HEK293 (cell line): ENCODE measurements around the gene DGKD.

Experiments
- FEZF1 ChIP-seq: fragments of 450-650 bp; formaldehyde crosslinking; IDR thresholded peaks from 2 replicates; pipeline ENCODE4 v1.5.1; 2016; ENCODE audit warnings: missing biosample characterization, missing genetic modification characterization
- GLIS1 ChIP-seq: fragments of 450-650 bp; formaldehyde crosslinking; IDR thresholded peaks from 2 replicates; pipeline ENCODE4 v1.5.1; 2016; ENCODE audit warnings: missing biosample characterization, missing genetic modification characterization
- HOXC10 ChIP-seq: sonication (generic); formaldehyde crosslinking; IDR thresholded peaks from 2 replicates; pipeline ENCODE4 v1.8.1; 2023; ENCODE audit warnings: mild to moderate bottlenecking, missing genetic modification reagents
- KLF8 ChIP-seq: fragments of 450-650 bp; formaldehyde crosslinking; IDR thresholded peaks from 2 replicates; pipeline ENCODE4 v1.5.1; 2016; ENCODE audit warnings: missing biosample characterization, missing genetic modification characterization
- OSR2 ChIP-seq: fragments of 450-650 bp; formaldehyde crosslinking; IDR thresholded peaks from 2 replicates; pipeline ENCODE4 v1.5.1; 2016; ENCODE audit warnings: missing biosample characterization, missing genetic modification characterization
- SCRT1 ChIP-seq: fragments of 450-650 bp; formaldehyde crosslinking; IDR thresholded peaks from 2 replicates; pipeline ENCODE4 v1.5.1; 2016; ENCODE audit warnings: missing biosample characterization, missing genetic modification characterization, borderline replicate concordance
- SCRT2 ChIP-seq: fragments of 450-650 bp; formaldehyde crosslinking; IDR thresholded peaks from 2 replicates; pipeline ENCODE4 v1.5.1; 2016; ENCODE audit warnings: missing biosample characterization, missing genetic modification characterization
- TRIM28 ChIP-seq: IDR thresholded peaks from 2 replicates; pipeline ENCODE4 v1.6.1; 2011; ENCODE audit warnings: low read length, control low read depth, borderline replicate concordance
- WT1 ChIP-seq: fragments of 450-650 bp; formaldehyde crosslinking; IDR thresholded peaks from 2 replicates; pipeline ENCODE4 v1.5.1; 2016; ENCODE audit warnings: missing biosample characterization, missing genetic modification characterization
- YY2 ChIP-seq: fragments of 450-650 bp; formaldehyde crosslinking; IDR thresholded peaks from 2 replicates; pipeline ENCODE4 v1.5.1; 2016; ENCODE audit warnings: missing biosample characterization, missing genetic modification characterization
- ZBTB20 ChIP-seq: fragments of 450-650 bp; formaldehyde crosslinking; IDR thresholded peaks from 2 replicates; pipeline ENCODE4 v1.5.1; 2016; ENCODE audit warnings: missing biosample characterization, missing genetic modification characterization
- ZFHX2 ChIP-seq: fragments of 450-650 bp; formaldehyde crosslinking; conservative IDR thresholded peaks from 2 replicates; pipeline ENCODE4 v1.5.1; 2016; ENCODE audit warnings: missing biosample characterization, missing genetic modification characterization
- ZNF114 ChIP-seq: fragments of 450-650 bp; formaldehyde crosslinking; IDR thresholded peaks from 2 replicates; pipeline ENCODE4 v1.5.0; 2017; ENCODE audit warnings: missing biosample characterization, missing genetic modification characterization
- ZNF121 ChIP-seq: fragments of 450-650 bp; formaldehyde crosslinking; IDR thresholded peaks from 2 replicates; pipeline ENCODE4 v1.5.1; 2016; ENCODE audit warnings: missing biosample characterization, missing genetic modification characterization
- ZNF140 ChIP-seq: fragments of 450-650 bp; formaldehyde crosslinking; IDR thresholded peaks from 2 replicates; pipeline ENCODE4 v1.5.1; 2016; ENCODE audit warnings: missing biosample characterization, missing genetic modification characterization
- ZNF23 ChIP-seq: fragments of 450-650 bp; formaldehyde crosslinking; IDR thresholded peaks from 2 replicates; pipeline ENCODE4 v1.5.1; 2016; ENCODE audit warnings: missing biosample characterization, missing genetic modification characterization, borderline replicate concordance
- ZNF266 ChIP-seq: fragments of 450-650 bp; formaldehyde crosslinking; IDR thresholded peaks from 2 replicates; pipeline ENCODE4 v1.5.1; 2016; ENCODE audit warnings: missing biosample characterization, missing genetic modification characterization, low read depth
- ZNF366 ChIP-seq: fragments of 450-650 bp; formaldehyde crosslinking; conservative IDR thresholded peaks from 2 replicates; pipeline ENCODE4 v1.5.1; 2016; ENCODE audit warnings: missing biosample characterization, missing genetic modification characterization
- ZNF423 ChIP-seq: fragments of 450-650 bp; formaldehyde crosslinking; IDR thresholded peaks from 2 replicates; pipeline ENCODE4 v1.5.1; 2016; ENCODE audit warnings: missing biosample characterization, missing genetic modification characterization
- ZNF555 ChIP-seq: fragments of 450-650 bp; formaldehyde crosslinking; conservative IDR thresholded peaks from 2 replicates; pipeline ENCODE4 v1.5.1; 2017; ENCODE audit warnings: missing biosample characterization, mild to moderate bottlenecking, missing genetic modification characterization, inconsistent platforms
- ZNF558 ChIP-seq: fragments of 450-650 bp; formaldehyde crosslinking; IDR thresholded peaks from 2 replicates; pipeline ENCODE4 v1.5.1; 2016; ENCODE audit warnings: missing biosample characterization, missing genetic modification characterization
- ZNF571 ChIP-seq: fragments of 450-650 bp; formaldehyde crosslinking; IDR thresholded peaks from 2 replicates; pipeline ENCODE4 v1.5.0; 2017; ENCODE audit warnings: missing biosample characterization, missing genetic modification characterization
- ZSCAN16 ChIP-seq: fragments of 450-650 bp; formaldehyde crosslinking; IDR thresholded peaks from 2 replicates; pipeline ENCODE4 v1.5.1; 2016; ENCODE audit warnings: missing biosample characterization, missing genetic modification characterization
- ZSCAN30 ChIP-seq: fragments of 450-650 bp; IDR thresholded peaks from 2 replicates; pipeline ENCODE4 v1.5.1; 2018; ENCODE audit warnings: missing biosample characterization, mild to moderate bottlenecking, missing genetic modification characterization, moderate library complexity
- TF ChIP-seq, protein P1 (sequence below): fragments of 450-650 bp; formaldehyde crosslinking; IDR thresholded peaks from 2 replicates; pipeline ENCODE4; 2016; ENCODE audit warnings: missing biosample characterization, missing genetic modification characterization
- TF ChIP-seq, protein P2 (sequence below): fragments of 450-650 bp; IDR thresholded peaks from 2 replicates; pipeline ENCODE4 v1.5.1; 2018; ENCODE audit warnings: missing biosample characterization, mild to moderate bottlenecking, missing genetic modification characterization
- TF ChIP-seq, protein P3 (sequence below): fragments of 450-650 bp; formaldehyde crosslinking; IDR thresholded peaks from 2 replicates; pipeline ENCODE4 v1.5.1; 2016; ENCODE audit warnings: missing biosample characterization, missing genetic modification characterization
- TF ChIP-seq, protein P4 (sequence below): sonication (generic); formaldehyde crosslinking; IDR thresholded peaks from 2 replicates; pipeline ENCODE4 v1.8.1; 2022; ENCODE audit warnings: mild to moderate bottlenecking, moderate library complexity, missing genetic modification reagents
- TF ChIP-seq, protein P5 (sequence below): fragments of 450-650 bp; formaldehyde crosslinking; IDR thresholded peaks from 2 replicates; pipeline ENCODE4 v1.5.1; 2016; ENCODE audit warnings: missing biosample characterization, missing genetic modification characterization, borderline replicate concordance

DGKD gene

DNA sequence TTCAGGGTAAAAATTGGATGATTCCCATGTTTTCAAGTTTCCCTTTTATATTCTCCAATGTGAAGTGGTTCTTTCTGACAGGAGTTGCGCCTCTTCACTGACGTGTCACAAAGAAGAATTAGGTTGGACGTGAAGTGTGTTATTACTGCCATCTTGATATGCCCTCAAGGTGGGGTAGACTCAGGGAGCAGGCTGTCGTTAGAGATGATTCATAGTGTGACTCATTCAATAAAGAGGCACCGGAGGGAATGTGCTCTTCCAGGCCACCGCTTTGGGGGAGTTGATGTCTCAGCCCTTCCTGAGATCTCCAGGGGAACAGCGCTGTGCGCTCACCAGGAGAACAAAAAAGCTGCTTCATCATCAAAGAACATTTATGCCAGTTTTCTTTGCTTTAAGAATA, 3.6 kb upstream of the DGKD start (continued):
- TF ChIP-seq, protein P1, sequence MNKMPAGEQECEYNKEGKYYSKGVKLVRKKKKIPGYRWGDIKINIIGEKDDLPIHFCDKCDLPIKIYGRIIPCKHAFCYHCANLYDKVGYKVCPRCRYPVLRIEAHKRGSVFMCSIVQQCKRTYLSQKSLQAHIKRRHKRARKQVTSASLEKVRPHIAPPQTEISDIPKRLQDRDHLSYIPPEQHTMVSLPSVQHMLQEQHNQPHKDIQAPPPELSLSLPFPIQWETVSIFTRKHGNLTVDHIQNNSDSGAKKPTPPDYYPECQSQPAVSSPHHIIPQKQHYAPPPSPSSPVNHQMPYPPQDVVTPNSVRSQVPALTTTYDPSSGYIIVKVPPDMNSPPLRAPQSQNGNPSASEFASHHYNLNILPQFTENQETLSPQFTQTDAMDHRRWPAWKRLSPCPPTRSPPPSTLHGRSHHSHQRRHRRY (tag by site-specific recombination), result no peak
- TF ChIP-seq TRIM28, result peak; percentile 86; the same call in 1 of the 2 replicates
- TF ChIP-seq SCRT1 (tag by site-specific recombination), result no peak
- no peak for TF ChIP-seq ZSCAN16 (tag by site-specific recombination)
- TF ChIP-seq ZNF114 (tag by site-specific recombination), result no peak
- TF ChIP-seq, protein P2, sequence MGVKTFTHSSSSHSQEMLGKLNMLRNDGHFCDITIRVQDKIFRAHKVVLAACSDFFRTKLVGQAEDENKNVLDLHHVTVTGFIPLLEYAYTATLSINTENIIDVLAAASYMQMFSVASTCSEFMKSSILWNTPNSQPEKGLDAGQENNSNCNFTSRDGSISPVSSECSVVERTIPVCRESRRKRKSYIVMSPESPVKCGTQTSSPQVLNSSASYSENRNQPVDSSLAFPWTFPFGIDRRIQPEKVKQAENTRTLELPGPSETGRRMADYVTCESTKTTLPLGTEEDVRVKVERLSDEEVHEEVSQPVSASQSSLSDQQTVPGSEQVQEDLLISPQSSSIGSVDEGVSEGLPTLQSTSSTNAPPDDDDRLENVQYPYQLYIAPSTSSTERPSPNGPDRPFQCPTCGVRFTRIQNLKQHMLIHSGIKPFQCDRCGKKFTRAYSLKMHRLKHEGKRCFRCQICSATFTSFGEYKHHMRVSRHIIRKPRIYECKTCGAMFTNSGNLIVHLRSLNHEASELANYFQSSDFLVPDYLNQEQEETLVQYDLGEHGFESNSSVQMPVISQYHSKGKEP (tag by site-specific recombination), result no peak
- TF ChIP-seq ZFHX2, result no peak
- peak; percentile 50; the same call in 1 of the 2 replicates for TF ChIP-seq WT1 (tag by site-specific recombination)
- no peak for TF ChIP-seq ZNF558 (tag by site-specific recombination)
- no peak for TF ChIP-seq ZNF571 (tag by site-specific recombination)
- no peak for TF ChIP-seq ZNF121 (tag by site-specific recombination)
- TF ChIP-seq ZNF366 (tag by site-specific recombination), result peak; percentile 65
- peak; percentile 56; the same call in 1 of the 2 replicates for TF ChIP-seq KLF8 (tag by site-specific recombination)
- TF ChIP-seq ZNF555 (tag by site-specific recombination), result no peak
- no peak for TF ChIP-seq SCRT2 (tag by site-specific recombination)
- TF ChIP-seq FEZF1, result peak; percentile 87
- TF ChIP-seq OSR2 (tag by site-specific recombination), result peak; percentile 41
- no peak for TF ChIP-seq ZNF23 (tag by site-specific recombination)
- TF ChIP-seq, protein P3, sequence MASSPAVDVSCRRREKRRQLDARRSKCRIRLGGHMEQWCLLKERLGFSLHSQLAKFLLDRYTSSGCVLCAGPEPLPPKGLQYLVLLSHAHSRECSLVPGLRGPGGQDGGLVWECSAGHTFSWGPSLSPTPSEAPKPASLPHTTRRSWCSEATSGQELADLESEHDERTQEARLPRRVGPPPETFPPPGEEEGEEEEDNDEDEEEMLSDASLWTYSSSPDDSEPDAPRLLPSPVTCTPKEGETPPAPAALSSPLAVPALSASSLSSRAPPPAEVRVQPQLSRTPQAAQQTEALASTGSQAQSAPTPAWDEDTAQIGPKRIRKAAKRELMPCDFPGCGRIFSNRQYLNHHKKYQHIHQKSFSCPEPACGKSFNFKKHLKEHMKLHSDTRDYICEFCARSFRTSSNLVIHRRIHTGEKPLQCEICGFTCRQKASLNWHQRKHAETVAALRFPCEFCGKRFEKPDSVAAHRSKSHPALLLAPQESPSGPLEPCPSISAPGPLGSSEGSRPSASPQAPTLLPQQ (tag by site-specific recombination), result peak; percentile 39; the same call in 1 of the 2 replicates
- TF ChIP-seq GLIS1, result peak; percentile 93
- TF ChIP-seq YY2 (tag by site-specific recombination), result no peak
- no peak for TF ChIP-seq ZNF423 (tag by site-specific recombination)
- TF ChIP-seq, protein P4, sequence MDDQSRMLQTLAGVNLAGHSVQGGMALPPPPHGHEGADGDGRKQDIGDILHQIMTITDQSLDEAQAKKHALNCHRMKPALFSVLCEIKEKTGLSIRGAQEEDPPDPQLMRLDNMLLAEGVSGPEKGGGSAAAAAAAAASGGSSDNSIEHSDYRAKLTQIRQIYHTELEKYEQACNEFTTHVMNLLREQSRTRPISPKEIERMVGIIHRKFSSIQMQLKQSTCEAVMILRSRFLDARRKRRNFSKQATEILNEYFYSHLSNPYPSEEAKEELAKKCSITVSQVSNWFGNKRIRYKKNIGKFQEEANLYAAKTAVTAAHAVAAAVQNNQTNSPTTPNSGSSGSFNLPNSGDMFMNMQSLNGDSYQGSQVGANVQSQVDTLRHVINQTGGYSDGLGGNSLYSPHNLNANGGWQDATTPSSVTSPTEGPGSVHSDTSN (CRISPR knock-in tag), result no peak
- TF ChIP-seq ZNF266, result no peak
- no peak for TF ChIP-seq HOXC10 (CRISPR knock-in tag)
- TF ChIP-seq ZSCAN30 (tag by site-specific recombination), result no peak
- TF ChIP-seq ZBTB20 (tag by site-specific recombination), result no peak
- TF ChIP-seq, protein P5, sequence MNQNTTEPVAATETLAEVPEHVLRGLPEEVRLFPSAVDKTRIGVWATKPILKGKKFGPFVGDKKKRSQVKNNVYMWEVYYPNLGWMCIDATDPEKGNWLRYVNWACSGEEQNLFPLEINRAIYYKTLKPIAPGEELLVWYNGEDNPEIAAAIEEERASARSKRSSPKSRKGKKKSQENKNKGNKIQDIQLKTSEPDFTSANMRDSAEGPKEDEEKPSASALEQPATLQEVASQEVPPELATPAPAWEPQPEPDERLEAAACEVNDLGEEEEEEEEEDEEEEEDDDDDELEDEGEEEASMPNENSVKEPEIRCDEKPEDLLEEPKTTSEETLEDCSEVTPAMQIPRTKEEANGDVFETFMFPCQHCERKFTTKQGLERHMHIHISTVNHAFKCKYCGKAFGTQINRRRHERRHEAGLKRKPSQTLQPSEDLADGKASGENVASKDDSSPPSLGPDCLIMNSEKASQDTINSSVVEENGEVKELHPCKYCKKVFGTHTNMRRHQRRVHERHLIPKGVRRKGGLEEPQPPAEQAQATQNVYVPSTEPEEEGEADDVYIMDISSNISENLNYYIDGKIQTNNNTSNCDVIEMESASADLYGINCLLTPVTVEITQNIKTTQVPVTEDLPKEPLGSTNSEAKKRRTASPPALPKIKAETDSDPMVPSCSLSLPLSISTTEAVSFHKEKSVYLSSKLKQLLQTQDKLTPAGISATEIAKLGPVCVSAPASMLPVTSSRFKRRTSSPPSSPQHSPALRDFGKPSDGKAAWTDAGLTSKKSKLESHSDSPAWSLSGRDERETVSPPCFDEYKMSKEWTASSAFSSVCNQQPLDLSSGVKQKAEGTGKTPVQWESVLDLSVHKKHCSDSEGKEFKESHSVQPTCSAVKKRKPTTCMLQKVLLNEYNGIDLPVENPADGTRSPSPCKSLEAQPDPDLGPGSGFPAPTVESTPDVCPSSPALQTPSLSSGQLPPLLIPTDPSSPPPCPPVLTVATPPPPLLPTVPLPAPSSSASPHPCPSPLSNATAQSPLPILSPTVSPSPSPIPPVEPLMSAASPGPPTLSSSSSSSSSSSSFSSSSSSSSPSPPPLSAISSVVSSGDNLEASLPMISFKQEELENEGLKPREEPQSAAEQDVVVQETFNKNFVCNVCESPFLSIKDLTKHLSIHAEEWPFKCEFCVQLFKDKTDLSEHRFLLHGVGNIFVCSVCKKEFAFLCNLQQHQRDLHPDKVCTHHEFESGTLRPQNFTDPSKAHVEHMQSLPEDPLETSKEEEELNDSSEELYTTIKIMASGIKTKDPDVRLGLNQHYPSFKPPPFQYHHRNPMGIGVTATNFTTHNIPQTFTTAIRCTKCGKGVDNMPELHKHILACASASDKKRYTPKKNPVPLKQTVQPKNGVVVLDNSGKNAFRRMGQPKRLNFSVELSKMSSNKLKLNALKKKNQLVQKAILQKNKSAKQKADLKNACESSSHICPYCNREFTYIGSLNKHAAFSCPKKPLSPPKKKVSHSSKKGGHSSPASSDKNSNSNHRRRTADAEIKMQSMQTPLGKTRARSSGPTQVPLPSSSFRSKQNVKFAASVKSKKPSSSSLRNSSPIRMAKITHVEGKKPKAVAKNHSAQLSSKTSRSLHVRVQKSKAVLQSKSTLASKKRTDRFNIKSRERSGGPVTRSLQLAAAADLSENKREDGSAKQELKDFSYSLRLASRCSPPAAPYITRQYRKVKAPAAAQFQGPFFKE (tag by site-specific recombination), result no peak
- no peak for TF ChIP-seq ZNF140 (tag by site-specific recombination)
